Neutrophil (primary cell): ENCODE results near the gene FDXACB1.

Experiments
- H3K27ac ChIP-seq: fragments of 200-600 bp; sonication (generic); 2 replicates; pipeline ENCODE4 v1.5.1; 2016; ENCODE audit warnings: mild to moderate bottlenecking, moderate library complexity
- H3K27me3 ChIP-seq: fragments of 200-600 bp; sonication (generic); 2 replicates; pipeline ENCODE4 v1.6.0; 2016; ENCODE audit warnings: mild to moderate bottlenecking
- H3K36me3 ChIP-seq: fragments of 200-600 bp; sonication (generic); 2 replicates; pipeline ENCODE4 v1.5.1; 2017
- H3K4me1 ChIP-seq, 2 experiments: fragments of 200-600 bp in 1 of 2; sonication (generic) in 1 of 2; 1 replicate in 1 of 2; 2 replicates in 1 of 2; pipeline versions ENCODE4 v1.5.1 to v1.6.1; 2013 to 2016; ENCODE audit warnings: low read depth in 1 of 2, low read length in 1 of 2, mild to moderate bottlenecking in 1 of 2, moderate library complexity in 1 of 2; ENCODE audit not compliant: control insufficient read depth in 1 of 2, insufficient read depth in 1 of 2
- H3K4me3 ChIP-seq, 2 experiments: fragments of 200-600 bp in 1 of 2; sonication (generic) in 1 of 2; 1 replicate in 1 of 2; 2 replicates in 1 of 2; pipeline ENCODE4 v1.5.1; 2013 to 2016; ENCODE audit warnings: low read depth in 1 of 2, low read length in 1 of 2, mild to moderate bottlenecking in 1 of 2, moderate library complexity in 1 of 2
- H3K9me3 ChIP-seq: fragments of 200-600 bp; sonication (generic); 2 replicates; pipeline ENCODE4 v1.5.1; 2016
- TF ChIP-seq, protein P1 (sequence below): fragments of 200-600 bp; sonication (generic); IDR thresholded peaks from 2 replicates; pipeline ENCODE4 v1.5.1; 2016; ENCODE audit warnings: antibody characterized with exemption

The FDXACB1 gene

DNA sequence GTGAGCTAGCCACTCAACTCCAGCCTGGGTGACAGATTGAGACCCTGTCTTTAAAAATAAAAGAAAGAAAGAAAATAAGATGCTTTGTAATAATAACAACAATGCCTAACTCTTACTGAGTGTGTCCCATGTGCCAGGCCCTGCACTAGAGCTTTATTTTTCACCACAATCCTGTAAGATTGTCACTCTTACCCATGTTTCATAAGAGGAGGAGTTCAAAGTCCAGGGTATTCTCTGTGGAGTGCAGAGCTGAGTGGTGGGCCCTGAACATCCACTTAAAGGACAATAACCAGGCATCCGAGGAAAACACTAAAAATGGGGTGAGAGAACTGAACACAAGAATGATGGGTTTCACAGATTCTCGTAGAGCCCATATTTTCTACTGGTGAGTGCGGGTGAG is 38.8 kb upstream of the FDXACB1 start:
- Histone ChIP-seq H3K4me3 (no peak overlapping the region), H3K27ac (no peak overlapping the region), H3K4me1 (no peaks in the 10 kb centered on the region), H3K27me3 (peaks cover 38% of the 10 kb centered on the region), H3K9me3 (no peaks in the 10 kb centered on the region), H3K36me3 (no peaks in the 10 kb centered on the region)
- TF ChIP-seq, protein P1, sequence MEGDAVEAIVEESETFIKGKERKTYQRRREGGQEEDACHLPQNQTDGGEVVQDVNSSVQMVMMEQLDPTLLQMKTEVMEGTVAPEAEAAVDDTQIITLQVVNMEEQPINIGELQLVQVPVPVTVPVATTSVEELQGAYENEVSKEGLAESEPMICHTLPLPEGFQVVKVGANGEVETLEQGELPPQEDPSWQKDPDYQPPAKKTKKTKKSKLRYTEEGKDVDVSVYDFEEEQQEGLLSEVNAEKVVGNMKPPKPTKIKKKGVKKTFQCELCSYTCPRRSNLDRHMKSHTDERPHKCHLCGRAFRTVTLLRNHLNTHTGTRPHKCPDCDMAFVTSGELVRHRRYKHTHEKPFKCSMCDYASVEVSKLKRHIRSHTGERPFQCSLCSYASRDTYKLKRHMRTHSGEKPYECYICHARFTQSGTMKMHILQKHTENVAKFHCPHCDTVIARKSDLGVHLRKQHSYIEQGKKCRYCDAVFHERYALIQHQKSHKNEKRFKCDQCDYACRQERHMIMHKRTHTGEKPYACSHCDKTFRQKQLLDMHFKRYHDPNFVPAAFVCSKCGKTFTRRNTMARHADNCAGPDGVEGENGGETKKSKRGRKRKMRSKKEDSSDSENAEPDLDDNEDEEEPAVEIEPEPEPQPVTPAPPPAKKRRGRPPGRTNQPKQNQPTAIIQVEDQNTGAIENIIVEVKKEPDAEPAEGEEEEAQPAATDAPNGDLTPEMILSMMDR = no peak

DNA sequence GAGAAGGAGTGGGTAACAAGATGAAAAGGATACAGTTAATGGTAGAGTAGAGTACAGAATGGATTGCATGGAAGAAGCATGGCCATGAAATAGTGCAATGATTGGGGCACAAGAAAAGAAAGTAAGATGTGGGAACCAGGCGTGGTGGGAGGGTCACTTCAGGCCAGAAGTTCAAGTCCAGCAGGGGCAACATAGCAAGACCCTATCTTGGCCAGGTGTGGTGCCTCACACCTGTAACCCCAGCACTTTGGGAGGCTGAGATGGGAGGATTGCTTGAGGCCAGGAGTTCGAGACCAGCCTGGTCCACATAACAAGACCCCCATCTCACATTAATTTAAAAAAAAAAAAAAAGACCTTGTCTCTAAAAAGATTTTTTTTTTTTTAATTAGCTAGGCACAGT is 38.3 kb upstream of the FDXACB1 start:
- Histone ChIP-seq H3K27me3 (peaks cover 43% of the 10 kb centered on the region), H3K9me3 (no peaks in the 10 kb centered on the region), H3K27ac (no peak overlapping the region), H3K36me3 (no peaks in the 10 kb centered on the region), H3K4me1 (no peaks in the 10 kb centered on the region), H3K4me3 (no peak overlapping the region)
- TF ChIP-seq, protein P1 = no peak

DNA sequence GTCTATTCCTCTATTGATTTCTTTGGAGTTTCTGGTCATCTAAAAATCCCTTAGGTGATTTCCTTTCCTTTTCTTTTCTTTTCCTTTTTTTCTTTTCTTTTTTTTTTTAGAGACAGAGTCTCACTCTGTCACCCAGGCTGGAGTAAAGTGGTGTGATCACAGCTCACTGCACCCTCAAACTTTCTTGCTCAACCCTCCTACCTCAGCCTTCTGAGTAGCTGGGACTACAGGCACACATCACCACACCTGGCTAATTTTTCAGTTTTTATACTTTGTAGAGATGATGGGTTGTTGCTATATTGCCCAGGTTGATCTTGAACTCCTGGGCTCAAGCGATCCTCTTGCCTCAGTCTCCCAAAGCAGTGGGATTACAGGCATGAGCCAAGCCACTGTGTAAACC is 37.8 kb upstream of the FDXACB1 start:
- peaks cover 48% of the 10 kb centered on the region for H3K27me3 ChIP-seq
- H3K36me3 ChIP-seq = no peaks in the 10 kb centered on the region
- H3K4me1 ChIP-seq = no peaks in the 10 kb centered on the region
- H3K9me3 ChIP-seq = no peaks in the 10 kb centered on the region
- no peak overlapping the region for H3K4me3 ChIP-seq
- H3K27ac ChIP-seq = no peak overlapping the region
- TF ChIP-seq, protein P1 = no peak

DNA sequence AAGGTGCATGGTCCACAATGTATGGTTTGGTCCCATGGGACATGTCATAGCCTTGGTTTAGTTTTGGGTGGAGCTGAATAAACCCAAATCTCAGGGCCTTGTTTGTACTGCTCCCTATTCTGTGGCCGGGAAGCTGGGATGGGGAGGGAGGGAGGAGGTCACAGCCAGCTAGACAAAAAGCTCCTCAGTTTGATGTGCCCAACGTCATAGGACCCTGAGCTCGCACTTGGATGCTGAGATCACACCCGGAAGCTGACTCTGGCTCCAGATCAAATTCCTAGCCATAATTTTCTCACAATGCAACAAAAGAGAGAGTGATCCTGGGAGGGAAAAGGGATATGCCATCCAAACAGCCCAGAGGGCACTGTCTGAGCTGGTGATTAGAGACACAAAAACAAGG is 35.0 kb upstream of the FDXACB1 start:
- TF ChIP-seq, protein P1 = no peak
- no peaks in the 10 kb centered on the region for H3K9me3 ChIP-seq
- H3K4me3 ChIP-seq = no peak overlapping the region
- H3K27me3 ChIP-seq = peaks cover 73% of the 10 kb centered on the region
- no peak overlapping the region for H3K27ac ChIP-seq
- no peaks in the 10 kb centered on the region for H3K4me1 ChIP-seq
- no peaks in the 10 kb centered on the region for H3K36me3 ChIP-seq

DNA sequence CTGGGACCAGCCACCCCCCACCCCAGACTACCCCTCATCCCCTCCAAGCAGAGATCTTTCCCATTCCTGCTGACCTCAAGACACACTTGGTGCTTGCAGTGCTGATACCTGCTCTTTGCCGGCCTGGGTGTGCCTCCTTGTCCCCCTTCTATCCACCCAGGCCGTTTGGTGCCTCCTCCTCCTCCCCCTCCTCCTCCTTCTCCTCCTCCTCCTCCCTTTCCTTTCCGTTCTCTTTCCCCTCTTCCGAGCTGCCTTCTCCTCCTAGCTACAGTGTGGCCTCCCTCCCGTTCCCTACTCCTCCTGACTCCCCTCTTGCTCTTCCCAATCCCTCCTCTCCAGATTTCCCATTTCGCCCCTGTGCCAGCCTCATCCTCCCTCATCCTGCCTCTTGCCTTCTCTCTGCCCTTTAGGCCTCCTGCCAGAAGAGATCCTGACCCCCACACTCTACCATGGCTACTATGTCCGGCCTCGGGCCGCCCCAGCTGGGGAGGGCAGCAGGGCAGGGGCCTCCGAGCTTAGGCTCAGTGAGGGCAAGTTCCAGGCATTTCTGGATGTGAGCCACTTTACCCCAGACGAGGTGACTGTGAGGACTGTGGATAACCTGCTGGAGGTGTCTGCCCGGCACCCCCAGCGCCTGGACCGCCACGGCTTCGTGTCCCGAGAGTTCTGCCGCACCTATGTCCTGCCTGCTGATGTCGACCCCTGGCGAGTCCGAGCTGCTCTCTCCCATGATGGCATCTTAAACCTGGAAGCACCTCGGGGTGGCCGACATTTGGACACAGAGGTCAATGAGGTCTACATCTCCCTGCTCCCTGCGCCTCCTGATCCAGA is 34.3 kb upstream of the FDXACB1 start:
- Histone ChIP-seq H3K36me3 (no peaks in the 10 kb centered on the region), H3K27ac (no peak overlapping the region), H3K27me3 (peaks cover 73% of the 10 kb centered on the region), H3K4me3 (no peak overlapping the region), H3K9me3 (no peaks in the 10 kb centered on the region), H3K4me1 (no peaks in the 10 kb centered on the region)
- TF ChIP-seq, protein P1 = no peak
